OCI-LY1 (cell line): ENCODE measurements around the gene PROK2.

Source experiments
- H2AFZ ChIP-seq: fragments of 200-600 bp; sonication (generic), shearing (Covaris generic); 2 replicates; pipeline ENCODE4 v1.6.0; 2014; ENCODE audit warnings: antibody characterized with exemption, mild to moderate bottlenecking, low read length
- H3F3A ChIP-seq: fragments of 200-600 bp; sonication (generic), shearing (Covaris generic); 2 replicates; pipeline ENCODE4 v1.6.0; 2014; ENCODE audit warnings: mild to moderate bottlenecking, antibody characterized with exemption, low read length, moderate library complexity; ENCODE audit not compliant: insufficient read depth
- H3K27ac ChIP-seq: fragments of 200-600 bp; sonication (generic); 2 replicates; pipeline ENCODE4 v1.5.1; 2014; ENCODE audit warnings: low read length, mixed run types, mild to moderate bottlenecking, low read depth; ENCODE audit not compliant: poor library complexity, severe bottlenecking
- H3K27me3 ChIP-seq: fragments of 200-600 bp; sonication (generic); 2 replicates; pipeline ENCODE4 v1.6.0; 2014; ENCODE audit warnings: antibody characterized with exemption, mild to moderate bottlenecking, low read length, moderate library complexity; ENCODE audit not compliant: insufficient read depth
- H3K36me3 ChIP-seq: fragments of 200-600 bp; sonication (generic); 2 replicates; pipeline ENCODE4 v1.6.1; 2014; ENCODE audit warnings: mild to moderate bottlenecking, antibody characterized with exemption, low read length, moderate library complexity, mixed read lengths; ENCODE audit not compliant: insufficient read depth
- H3K4me1 ChIP-seq: fragments of 200-600 bp; sonication (generic); 2 replicates; pipeline ENCODE4 v1.5.1; 2014; ENCODE audit warnings: mild to moderate bottlenecking, low read length, moderate library complexity; ENCODE audit not compliant: insufficient read depth, severe bottlenecking
- H3K4me2 ChIP-seq: fragments of 200-600 bp; sonication (generic), shearing (Covaris generic); 2 replicates; pipeline ENCODE4 v1.6.1; 2014; ENCODE audit warnings: low read length
- H3K4me3 ChIP-seq: fragments of 200-600 bp; sonication (generic); 2 replicates; pipeline ENCODE4 v1.5.1; 2014; ENCODE audit warnings: low read length, low read depth, mild to moderate bottlenecking, mixed read lengths; ENCODE audit not compliant: poor library complexity, severe bottlenecking
- H3K79me2 ChIP-seq: fragments of 200-600 bp; shearing (Covaris generic); 2 replicates; pipeline ENCODE4 v1.6.1; 2016; ENCODE audit warnings: mixed run types, low read length, mixed read lengths; ENCODE audit not compliant: insufficient read depth
- H3K9ac ChIP-seq: fragments of 200-600 bp; sonication (generic), shearing (Covaris generic); 2 replicates; pipeline ENCODE4 v1.6.1; 2014; ENCODE audit warnings: mild to moderate bottlenecking, low read length, mixed read lengths
- H3K9me2 ChIP-seq: fragments of 200-600 bp; sonication (generic), shearing (Covaris generic); 2 replicates; pipeline ENCODE4 v1.6.1; 2014; ENCODE audit warnings: low read depth, mild to moderate bottlenecking, low read length, mixed read lengths
- H3K9me3 ChIP-seq: fragments of 200-600 bp; shearing (Covaris generic); 2 replicates; pipeline ENCODE4 v1.6.1; 2014; ENCODE audit warnings: low read length, mixed read lengths
- H4K20me1 ChIP-seq: fragments of 200-600 bp; sonication (generic), shearing (Covaris generic); 2 replicates; pipeline ENCODE4 v1.6.0; 2016; ENCODE audit warnings: mild to moderate bottlenecking, low read length; ENCODE audit not compliant: insufficient read depth
- EZH2 ChIP-seq: fragments of 200-600 bp; sonication (generic), shearing (Covaris generic); IDR thresholded peaks from 2 replicates; pipeline ENCODE4 v1.8.0; 2017; ENCODE audit warnings: borderline replicate concordance, mixed run types, mild to moderate bottlenecking, antibody characterized with exemption, low read length, moderate library complexity, mixed read lengths
- TF ChIP-seq, protein P1 (sequence below): fragments of 200-600 bp; sonication (generic), shearing (Covaris generic); IDR thresholded peaks from 2 replicates; pipeline ENCODE4 v1.5.1; 2017; ENCODE audit warnings: mild to moderate bottlenecking, antibody characterized with exemption, low read length, moderate library complexity, mixed read lengths

PROK2 gene

GRCh38 chr3:71725271-71725991 lies 59.5 kb downstream of the PROK2 start, which contains the start of gene EIF4E3:
EIF4E3 (minus strand) TSS chr3:71725402; CDS start chr3:71725367, 35 bp downstream.
- Histone ChIP-seq H3K27ac (no peak within 1 kb of the TSS), H3K4me3 (peak within 1 kb of the TSS; percentile 56), H3K9ac (peak within 1 kb of the TSS; percentile 22; the same call in 1 of the 2 replicates), H3K27me3 (no peaks in the 10 kb centered on the region), H3K4me2 (peak within 1 kb of the TSS; percentile 63), H3K9me2 (no peaks in the 10 kb centered on the region), H2AFZ (no peak within 1 kb of the TSS), H3K36me3 (no peaks in the 10 kb centered on the region), H3K4me1 (peaks cover 12% of the 10 kb centered on the region), H4K20me1 (no peaks in the 10 kb centered on the region), H3F3A (no peaks in the 10 kb centered on the region), H3K79me2 (no peaks in the 10 kb centered on the region), H3K9me3 (no peaks in the 10 kb centered on the region)
- TF ChIP-seq, protein P1, sequence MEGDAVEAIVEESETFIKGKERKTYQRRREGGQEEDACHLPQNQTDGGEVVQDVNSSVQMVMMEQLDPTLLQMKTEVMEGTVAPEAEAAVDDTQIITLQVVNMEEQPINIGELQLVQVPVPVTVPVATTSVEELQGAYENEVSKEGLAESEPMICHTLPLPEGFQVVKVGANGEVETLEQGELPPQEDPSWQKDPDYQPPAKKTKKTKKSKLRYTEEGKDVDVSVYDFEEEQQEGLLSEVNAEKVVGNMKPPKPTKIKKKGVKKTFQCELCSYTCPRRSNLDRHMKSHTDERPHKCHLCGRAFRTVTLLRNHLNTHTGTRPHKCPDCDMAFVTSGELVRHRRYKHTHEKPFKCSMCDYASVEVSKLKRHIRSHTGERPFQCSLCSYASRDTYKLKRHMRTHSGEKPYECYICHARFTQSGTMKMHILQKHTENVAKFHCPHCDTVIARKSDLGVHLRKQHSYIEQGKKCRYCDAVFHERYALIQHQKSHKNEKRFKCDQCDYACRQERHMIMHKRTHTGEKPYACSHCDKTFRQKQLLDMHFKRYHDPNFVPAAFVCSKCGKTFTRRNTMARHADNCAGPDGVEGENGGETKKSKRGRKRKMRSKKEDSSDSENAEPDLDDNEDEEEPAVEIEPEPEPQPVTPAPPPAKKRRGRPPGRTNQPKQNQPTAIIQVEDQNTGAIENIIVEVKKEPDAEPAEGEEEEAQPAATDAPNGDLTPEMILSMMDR = no peak
- TF ChIP-seq EZH2 = no peak

- Histone ChIP-seq H3K27me3 (no peaks in the 10 kb centered on the region), H3K36me3 (no peaks in the 10 kb centered on the region), H2AFZ (no peak overlapping the region), H3K79me2 (no peaks in the 10 kb centered on the region), H3K9me2 (no peaks in the 10 kb centered on the region), H3K9ac (no peak overlapping the region), H3F3A (no peaks in the 10 kb centered on the region), H3K27ac (no peak overlapping the region), H3K4me2 (peak overlapping the region; percentile 63), H3K4me1 (peaks cover 12% of the 10 kb centered on the region), H3K9me3 (no peaks in the 10 kb centered on the region), H4K20me1 (no peaks in the 10 kb centered on the region), H3K4me3 (peak overlapping the region; percentile 56)
- TF ChIP-seq, protein P1 = no peak
- TF ChIP-seq EZH2 = no peak
These were observed 60.2 kb downstream of the PROK2 start for GRCh38 chr3:71724584-71725270.

- Histone ChIP-seq H2AFZ (no peak overlapping the region), H3K4me1 (peaks cover 12% of the 10 kb centered on the region), H3K27ac (no peak overlapping the region), H4K20me1 (no peaks in the 10 kb centered on the region), H3K4me2 (peak overlapping the region; percentile 63), H3K9ac (no peak overlapping the region), H3K79me2 (no peaks in the 10 kb centered on the region), H3K36me3 (no peaks in the 10 kb centered on the region), H3K9me3 (no peaks in the 10 kb centered on the region), H3F3A (no peaks in the 10 kb centered on the region), H3K9me2 (no peaks in the 10 kb centered on the region), H3K27me3 (no peaks in the 10 kb centered on the region), H3K4me3 (peak overlapping the region; percentile 56)
- TF ChIP-seq, protein P1 = no peak
- TF ChIP-seq EZH2 = no peak
These were observed 60.8 kb downstream of the PROK2 start for GRCh38 chr3:71724171-71724453.
